ENCODE results near the gene LAPTM4A. TPM values are rescaled to one million over a fixed set of nuclear protein-coding genes. Genes with fewer than 3 reads are reported as not detected.

LAPTM4A gene
- polyA plus RNA-seq, 1 donor (not counting 4 experiments of a cell fraction or from before 2014, with no cell fraction given), result 509 TPM

GRCh38 chr2:20027260-20027677, 24.2 kb downstream of the LAPTM4A start:
- no peak for FAIRE-seq
- Histone ChIP-seq H3K4me1 (ENCODE audit: control insufficient read depth, extremely low read depth, insufficient read depth, low read length) (no peaks in the 10 kb centered on the region), H4K20me1 (ENCODE audit: control insufficient read depth, extremely low read depth, insufficient read depth, low read length) (no peaks in the 10 kb centered on the region), H3K9me1 (ENCODE audit: control insufficient read depth, extremely low read depth, insufficient read depth, low read length) (no peaks in the 10 kb centered on the region), H3K79me2 (ENCODE audit: control insufficient read depth, insufficient read depth, low read length) (no peaks in the 10 kb centered on the region), H2AFZ (ENCODE audit: control insufficient read depth, low read length) (no peak overlapping the region), H3K9me3 (ENCODE audit: control insufficient read depth, low read depth, low read length) (no peaks in the 10 kb centered on the region), H3K27me3 (ENCODE audit: control insufficient read depth, extremely low read depth, insufficient read depth, low read length) (no peaks in the 10 kb centered on the region), H3K4me3 (ENCODE audit: control insufficient read depth in 2 of 3, extremely low read depth in 1 of 3, insufficient read depth in 2 of 3, low read depth in 1 of 3, low read length in 3 of 3) (no peak overlapping the region), H3K36me3 (ENCODE audit: control insufficient read depth in 2 of 2, extremely low read depth in 1 of 2, insufficient read depth in 2 of 2, low read length in 2 of 2) (peaks cover 0 to 7% of the 10 kb centered on the region in 2 experiments), H3K9ac (ENCODE audit: control insufficient read depth, extremely low read depth, insufficient read depth, low read length) (no peak overlapping the region), H3K4me2 (ENCODE audit: control insufficient read depth, extremely low read depth, insufficient read depth, low read depth, low read length) (no peak overlapping the region), H3K27ac (ENCODE audit: control insufficient read depth, insufficient read depth, low read length) (no peak overlapping the region)
- TF ChIP-seq, protein P1, sequence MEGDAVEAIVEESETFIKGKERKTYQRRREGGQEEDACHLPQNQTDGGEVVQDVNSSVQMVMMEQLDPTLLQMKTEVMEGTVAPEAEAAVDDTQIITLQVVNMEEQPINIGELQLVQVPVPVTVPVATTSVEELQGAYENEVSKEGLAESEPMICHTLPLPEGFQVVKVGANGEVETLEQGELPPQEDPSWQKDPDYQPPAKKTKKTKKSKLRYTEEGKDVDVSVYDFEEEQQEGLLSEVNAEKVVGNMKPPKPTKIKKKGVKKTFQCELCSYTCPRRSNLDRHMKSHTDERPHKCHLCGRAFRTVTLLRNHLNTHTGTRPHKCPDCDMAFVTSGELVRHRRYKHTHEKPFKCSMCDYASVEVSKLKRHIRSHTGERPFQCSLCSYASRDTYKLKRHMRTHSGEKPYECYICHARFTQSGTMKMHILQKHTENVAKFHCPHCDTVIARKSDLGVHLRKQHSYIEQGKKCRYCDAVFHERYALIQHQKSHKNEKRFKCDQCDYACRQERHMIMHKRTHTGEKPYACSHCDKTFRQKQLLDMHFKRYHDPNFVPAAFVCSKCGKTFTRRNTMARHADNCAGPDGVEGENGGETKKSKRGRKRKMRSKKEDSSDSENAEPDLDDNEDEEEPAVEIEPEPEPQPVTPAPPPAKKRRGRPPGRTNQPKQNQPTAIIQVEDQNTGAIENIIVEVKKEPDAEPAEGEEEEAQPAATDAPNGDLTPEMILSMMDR (optimal IDR thresholded peaks at IDR 0.05 in 1 of 3, IDR thresholded peaks at IDR 0.05 in 1 of 3, conservative IDR thresholded peaks at IDR 0.05 in 1 of 3; ENCODE audit: extremely low read depth in 1 of 3, insufficient read depth in 2 of 3, low read length in 3 of 3), result no peak
- no peak for TF ChIP-seq EZH2 (IDR thresholded peaks at IDR 0.05; ENCODE audit: low read length)
- no peak for DNase-seq (ENCODE audit: low read depth, low spot score)
- dilution Hi-C loops (cut with MboI; ENCODE audit: extremely low pct_ligation_motif_present, low sequenced_read_pairs), result no loop called here

- Histone ChIP-seq H3K27ac (ENCODE audit: control insufficient read depth, insufficient read depth, low read length) (no peak overlapping the region), H3K4me2 (ENCODE audit: control insufficient read depth, extremely low read depth, insufficient read depth, low read depth, low read length) (no peak overlapping the region), H3K9ac (ENCODE audit: control insufficient read depth, extremely low read depth, insufficient read depth, low read length) (no peak overlapping the region), H3K9me3 (ENCODE audit: control insufficient read depth, low read depth, low read length) (no peaks in the 10 kb centered on the region), H3K4me3 (ENCODE audit: control insufficient read depth in 2 of 3, extremely low read depth in 1 of 3, insufficient read depth in 2 of 3, low read depth in 1 of 3, low read length in 3 of 3) (no peak overlapping the region), H3K79me2 (ENCODE audit: control insufficient read depth, insufficient read depth, low read length) (no peaks in the 10 kb centered on the region), H4K20me1 (ENCODE audit: control insufficient read depth, extremely low read depth, insufficient read depth, low read length) (no peaks in the 10 kb centered on the region), H3K27me3 (ENCODE audit: control insufficient read depth, extremely low read depth, insufficient read depth, low read length) (no peaks in the 10 kb centered on the region), H3K4me1 (ENCODE audit: control insufficient read depth, extremely low read depth, insufficient read depth, low read length) (no peaks in the 10 kb centered on the region), H3K36me3 (ENCODE audit: control insufficient read depth in 2 of 2, extremely low read depth in 1 of 2, insufficient read depth in 2 of 2, low read length in 2 of 2) (peaks cover 0 to 2% of the 10 kb centered on the region in 2 experiments), H3K9me1 (ENCODE audit: control insufficient read depth, extremely low read depth, insufficient read depth, low read length) (no peaks in the 10 kb centered on the region), H2AFZ (ENCODE audit: control insufficient read depth, low read length) (no peak overlapping the region)
- dilution Hi-C loops (cut with MboI; ENCODE audit: extremely low pct_ligation_motif_present, low sequenced_read_pairs), result no loop called here
- TF ChIP-seq EZH2 (IDR thresholded peaks at IDR 0.05; ENCODE audit: low read length), result no peak
- TF ChIP-seq, protein P1 (optimal IDR thresholded peaks at IDR 0.05 in 1 of 3, IDR thresholded peaks at IDR 0.05 in 1 of 3, conservative IDR thresholded peaks at IDR 0.05 in 1 of 3; ENCODE audit: extremely low read depth in 1 of 3, insufficient read depth in 2 of 3, low read length in 3 of 3), result no peak
- no peak for DNase-seq (ENCODE audit: low read depth, low spot score)
- no peak for FAIRE-seq
Measured at GRCh38 chr2:20025065-20025786, 26.2 kb downstream of the LAPTM4A start.

Data from keratinocyte (primary cell).